IPS DF 4.7 (cell line): ENCODE measurements around the gene DENND4A.
"Not testable (repeated sequence)": the region's sequence is repeated elsewhere in the genome, so short reads cannot be mapped to it uniquely, and the experiment has no call there.

ENCODE experiments used
- DNase-seq: peaks from one replicate; pipeline ENCODE4 v3.0.0-alpha.2; 2013; ENCODE audit warnings: low spot score; ENCODE audit errors: extremely low read depth

Gene DENND4A

GRCh38 chr15:65789759-65790425 is 2.2 kb downstream of the DENND4A start:
- no peak for DNase-seq

DNA sequence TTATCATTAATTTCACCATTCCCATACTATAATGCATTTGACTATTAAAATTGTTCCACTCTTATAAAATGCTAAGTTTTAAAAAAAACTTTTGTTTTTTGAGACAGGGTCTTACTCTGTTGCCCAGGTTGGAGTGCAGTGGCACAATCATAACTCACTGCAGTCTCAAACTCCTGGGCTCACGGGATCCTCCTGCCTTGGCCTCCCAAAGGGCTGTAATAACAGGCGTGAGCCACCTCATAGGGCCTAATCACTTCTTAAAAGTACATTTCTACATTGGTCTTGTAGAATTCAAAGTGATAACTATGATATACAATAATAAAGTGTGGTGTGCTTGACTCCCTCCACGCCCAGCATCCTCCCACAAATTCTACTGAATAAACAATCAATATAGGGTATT is 3.0 kb downstream of the DENND4A start:
- DNase-seq = no peak

DNA sequence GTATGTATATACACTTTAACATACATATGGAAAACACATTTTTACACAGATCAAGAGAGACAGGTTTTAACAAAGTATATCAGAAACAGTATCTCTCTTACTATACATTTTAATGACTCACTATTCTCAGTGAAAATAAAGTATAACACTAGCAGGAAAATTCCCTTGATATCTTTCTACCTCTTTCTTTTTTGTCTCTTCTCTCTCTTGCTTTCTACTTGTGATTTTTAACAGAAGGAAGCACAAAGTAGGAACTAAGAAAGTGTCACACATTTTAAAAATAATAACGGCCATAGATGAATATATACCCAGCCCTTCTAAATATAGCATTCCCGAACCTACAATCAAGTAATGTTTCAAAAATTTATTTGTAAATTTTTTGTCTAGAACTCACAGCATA is 4.8 kb downstream of the DENND4A start:
- DNase-seq = no peak

GRCh38 chr15:65785151-65785550 is 6.9 kb downstream of the DENND4A start:
- no peak for DNase-seq

- no peak for DNase-seq
Measured at GRCh38 chr15:65783872-65784271, 8.2 kb downstream of the DENND4A start.

DNA sequence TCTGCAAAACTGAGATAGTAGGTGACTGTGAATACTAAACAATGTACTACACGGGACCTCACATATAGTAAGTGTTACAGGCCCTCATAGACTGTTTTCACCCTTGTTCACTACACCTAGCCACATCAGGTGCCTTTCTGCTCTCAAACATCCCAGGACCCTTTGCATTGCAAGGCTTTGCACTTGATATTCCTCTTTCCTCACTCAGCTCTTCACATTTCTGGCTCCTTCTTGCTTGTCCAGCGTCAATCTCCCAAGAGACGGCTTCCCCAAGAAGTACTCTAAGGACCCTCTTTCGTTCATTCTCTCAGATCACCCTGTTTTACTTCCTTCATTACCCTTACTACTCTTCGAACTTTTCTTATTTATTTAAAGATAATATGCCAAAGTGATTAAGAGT is 10.0 kb downstream of the DENND4A start:
- DNase-seq = no peak

DNA sequence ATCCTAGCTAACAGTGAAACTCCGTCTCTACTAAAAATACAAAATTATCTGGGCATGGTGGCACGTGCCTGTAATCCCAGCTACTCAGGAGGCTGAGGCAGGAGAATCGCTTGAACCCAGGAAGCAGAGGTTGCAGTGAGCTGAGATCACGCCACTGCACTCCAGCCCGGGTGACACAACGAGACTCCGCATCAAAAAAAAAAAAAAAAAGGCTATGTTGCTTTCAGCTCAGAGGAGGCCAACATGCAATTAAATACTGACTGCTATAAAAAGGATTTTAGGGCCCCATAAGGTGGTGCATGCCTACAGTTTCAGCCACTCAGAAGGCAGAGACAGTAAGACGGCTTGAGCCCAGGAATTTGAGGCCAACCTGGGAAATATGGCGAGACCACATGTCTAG is 13.4 kb downstream of the DENND4A start:
- DNase-seq = not testable (repeated sequence)

GRCh38 chr15:65778269-65778668 is 13.8 kb downstream of the DENND4A start:
- no peak for DNase-seq

- no peak for DNase-seq
Measured at GRCh38 chr15:65777843-65778242, 14.2 kb downstream of the DENND4A start.

DNA sequence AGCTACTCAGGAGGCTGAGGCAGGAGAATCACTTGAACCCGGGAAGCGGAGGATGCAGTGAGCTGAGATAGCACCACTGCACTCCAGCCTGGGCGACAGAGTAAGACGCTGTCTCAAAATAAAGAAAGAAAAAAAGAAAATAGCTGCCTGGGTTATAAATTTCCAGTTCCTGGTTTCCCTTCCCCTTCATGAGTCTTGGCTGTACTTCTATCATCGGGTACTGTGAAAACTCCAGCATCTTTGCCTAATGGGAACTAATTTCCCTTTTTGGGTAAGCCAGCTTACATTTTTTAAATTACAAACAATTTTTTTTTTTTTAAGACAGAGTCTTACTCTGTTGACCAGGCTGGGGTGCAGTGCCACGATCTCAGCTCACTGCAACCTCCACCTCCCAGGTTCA is 15.0 kb downstream of the DENND4A start:
- no peak for DNase-seq

GRCh38 chr15:65773386-65774111 is 18.5 kb downstream of the DENND4A start:
- no peak for DNase-seq

GRCh38 chr15:65772930-65773329 is 19.2 kb downstream of the DENND4A start:
- DNase-seq = no peak

- DNase-seq = no peak
Measured at GRCh38 chr15:65771870-65772269, 20.2 kb downstream of the DENND4A start.

GRCh38 chr15:65769482-65769881 is 22.6 kb downstream of the DENND4A start:
- DNase-seq = no peak

DNA sequence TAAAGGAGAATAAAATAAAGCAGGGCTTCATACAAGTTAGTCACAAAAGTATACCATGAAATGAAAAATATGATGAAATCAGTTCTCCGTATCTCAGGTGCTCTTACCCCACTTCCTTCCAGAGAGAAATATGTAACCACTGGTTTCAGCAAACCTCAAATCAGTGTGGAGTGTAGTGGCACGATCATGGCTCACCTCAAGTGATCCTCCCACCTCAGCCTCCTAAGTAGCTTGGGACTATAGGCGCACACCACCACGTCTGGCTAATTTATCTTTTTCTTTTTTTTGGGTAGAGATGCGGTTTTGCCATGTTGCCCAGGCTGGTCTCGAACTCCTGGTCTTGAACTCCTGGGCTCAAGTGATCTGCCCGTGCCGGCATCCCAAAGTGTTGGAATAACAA is 24.2 kb downstream of the DENND4A start:
- no peak for DNase-seq

GRCh38 chr15:65767264-65767595 is 24.9 kb downstream of the DENND4A start:
- no peak for DNase-seq

DNA sequence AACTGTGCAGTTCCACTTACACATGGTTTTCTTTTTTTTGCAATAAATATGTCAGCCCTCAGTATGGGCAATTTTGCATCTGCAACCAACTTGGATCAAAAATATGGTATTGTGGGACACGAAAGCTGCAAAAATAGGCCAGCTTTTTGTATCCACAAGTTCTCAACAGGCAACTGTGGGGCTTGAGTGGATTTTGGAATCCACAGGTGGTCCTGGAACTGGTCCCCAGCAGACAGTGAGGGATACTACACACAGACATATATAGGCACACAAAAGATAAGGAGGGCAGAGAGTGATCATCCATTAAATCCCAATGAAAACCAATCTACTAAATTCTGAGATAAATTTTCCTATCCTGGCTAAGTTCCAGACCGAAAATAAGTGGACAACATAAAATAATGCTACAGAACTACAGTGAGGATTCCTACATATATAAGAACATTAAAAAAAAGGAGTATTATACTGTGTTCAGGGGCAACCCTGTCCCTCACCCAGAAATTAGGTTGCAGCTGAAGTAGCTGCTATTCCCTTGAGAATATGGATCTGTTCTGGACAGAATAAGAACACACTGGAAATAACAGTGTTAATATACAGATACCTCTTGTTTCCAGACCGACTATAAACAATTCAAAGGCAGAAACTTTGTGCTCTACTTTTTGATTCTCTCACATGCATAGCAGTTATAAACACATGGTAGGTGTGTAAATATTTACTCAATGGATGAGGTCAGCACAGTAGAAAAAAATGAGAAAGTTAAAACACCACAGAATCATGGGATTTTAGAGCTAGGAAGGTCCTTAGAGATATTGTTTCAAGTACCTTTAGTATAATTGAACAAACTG is 25.4 kb downstream of the DENND4A start:
- DNase-seq = no peak

GRCh38 chr15:65765106-65765505 is 27.0 kb downstream of the DENND4A start:
- DNase-seq = no peak

DNA sequence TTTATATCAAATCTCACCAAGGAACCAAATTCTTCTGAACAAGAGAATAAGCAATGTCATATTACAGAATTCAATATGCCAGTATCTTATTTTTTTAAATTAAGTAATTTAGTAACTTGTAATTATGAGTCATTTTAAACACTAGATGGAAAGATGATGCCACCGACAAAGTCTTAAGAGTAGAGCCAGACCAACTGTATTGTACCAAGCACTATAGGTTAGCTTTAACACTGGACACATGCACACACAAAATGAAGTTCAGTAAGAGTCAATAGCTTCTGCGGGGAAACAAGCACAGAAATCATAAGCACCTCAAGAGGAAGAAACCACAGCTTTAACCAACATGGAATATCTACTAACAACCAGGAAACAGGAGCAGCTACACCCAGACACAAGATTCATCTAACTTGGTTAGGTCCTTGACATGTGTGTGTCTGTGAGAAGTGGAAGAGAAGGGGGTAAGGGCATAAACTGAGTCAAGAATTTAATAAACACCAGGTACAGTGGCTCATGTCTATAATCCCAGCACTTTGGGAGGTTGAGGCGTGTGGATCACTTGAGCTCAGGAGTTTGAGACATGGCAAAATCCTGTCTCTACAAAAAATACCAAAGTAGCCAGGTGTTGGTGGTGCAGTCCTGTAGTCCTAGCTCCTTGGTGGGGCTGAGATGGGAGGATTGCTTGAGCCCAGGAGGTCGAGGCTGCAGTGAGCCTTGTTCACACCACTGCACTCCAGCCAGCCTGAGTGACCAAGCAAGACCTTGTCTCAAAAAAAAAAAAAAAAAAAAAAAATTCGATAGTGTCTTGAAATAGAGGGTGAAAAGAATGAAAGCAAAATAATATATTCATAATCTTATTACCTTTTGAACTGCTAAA is 28.9 kb downstream of the DENND4A start:
- DNase-seq = no peak

GRCh38 chr15:65762399-65762798 is 29.7 kb downstream of the DENND4A start:
- DNase-seq = no peak

DNA sequence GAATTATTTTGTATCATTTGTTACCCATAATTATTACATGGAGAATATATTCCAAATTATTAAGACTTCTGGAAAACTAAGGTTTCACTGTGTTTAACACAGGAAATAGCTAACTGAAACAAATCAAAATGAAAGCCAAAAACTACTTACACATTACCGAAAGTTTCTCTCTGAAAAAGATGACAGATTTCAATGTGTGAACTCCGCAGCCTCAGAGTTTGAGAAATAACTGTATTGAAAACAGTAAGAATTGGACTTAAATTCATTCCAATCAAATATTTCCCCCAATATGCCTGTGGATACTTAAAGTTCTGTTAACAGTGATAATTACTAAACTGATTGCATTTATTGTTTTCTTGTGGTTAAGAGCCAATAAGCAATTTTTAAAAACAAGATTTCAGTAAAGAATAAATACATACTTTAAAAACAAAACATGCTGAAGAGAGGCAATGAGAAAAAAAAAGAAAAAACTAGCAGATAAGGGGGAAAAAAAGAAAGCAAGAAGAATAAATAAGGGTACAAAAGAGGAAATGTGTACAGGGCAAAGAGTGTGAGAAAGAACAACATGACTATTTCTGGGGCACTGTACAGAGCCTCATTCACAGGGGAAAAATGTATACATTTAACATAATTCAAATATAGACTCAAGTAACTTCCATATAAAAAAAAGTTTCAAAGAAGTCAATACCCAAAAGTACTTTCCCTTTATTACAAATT is 30.7 kb downstream of the DENND4A start:
- DNase-seq = no peak
